K562 (cell line): ENCODE measurements around the gene CRKL. TPM values are rescaled to one million over a fixed set of nuclear protein-coding genes. Genes with fewer than 3 reads are reported as not detected.

ENCODE experiments used
- BCOR ChIP-seq: fragments of 450-650 bp; IDR thresholded peaks from 2 replicates; pipeline ENCODE4 v1.6.1; 2016
- BRD9 ChIP-seq: fragments of 450-650 bp; IDR thresholded peaks from 2 replicates; pipeline ENCODE4 v1.6.1; 2018; ENCODE audit warnings: low read depth; ENCODE audit not compliant: partially characterized antibody
- ELK3 ChIP-seq: fragments of 450-650 bp; formaldehyde crosslinking; IDR thresholded peaks from 2 replicates; pipeline ENCODE4 v1.4.0; 2020; ENCODE audit warnings: mild to moderate bottlenecking
- EWSR1 ChIP-seq: fragments of 450-650 bp; IDR thresholded peaks from 2 replicates; pipeline ENCODE4 v1.6.1; 2018; ENCODE audit warnings: borderline replicate concordance, mild to moderate bottlenecking, low read depth, moderate library complexity; ENCODE audit not compliant: partially characterized antibody
- FOXK1 ChIP-seq: sonication (generic); formaldehyde crosslinking; IDR thresholded peaks from 2 replicates; pipeline ENCODE4 v1.8.0; 2022; ENCODE audit warnings: missing genetic modification reagents, mild to moderate bottlenecking, borderline replicate concordance
- GABPB1 ChIP-seq: sonication (generic); formaldehyde crosslinking; IDR thresholded peaks from 2 replicates; pipeline ENCODE4 v1.8.0; 2022; ENCODE audit warnings: mild to moderate bottlenecking, missing genetic modification reagents
- GATA2 ChIP-seq: sonication (generic); formaldehyde crosslinking; IDR thresholded peaks from 2 replicates; pipeline ENCODE4 v1.4.0; 2020; ENCODE audit warnings: mild to moderate bottlenecking, missing genetic modification reagents
- HINFP ChIP-seq: fragments of 450-650 bp; conservative IDR thresholded peaks from 2 replicates; pipeline ENCODE4 v1.6.1; 2016; ENCODE audit warnings: missing genetic modification characterization, low read depth, mild to moderate bottlenecking, control low read depth, missing compliant biosample characterization
- HMG20B ChIP-seq: fragments of 250-450 bp; sonication (Bioruptor Pico); IDR thresholded peaks from 2 replicates; pipeline ENCODE4 v1.5.0; 2021; ENCODE audit warnings: mild to moderate bottlenecking
- HNRNPK ChIP-seq: fragments of 200-400 bp; formaldehyde crosslinking; IDR thresholded peaks from one replicate; pipeline ENCODE4 v1.6.1; 2018; ENCODE audit warnings: mild to moderate bottlenecking, low read depth, low read length; ENCODE audit not compliant: poor library complexity, severe bottlenecking
- MYBL2 ChIP-seq, 2 experiments: fragments of 450-650 bp in 1 of 2; sonication (generic) in 1 of 2; formaldehyde crosslinking in 1 of 2; IDR thresholded peaks; 2 replicates each; pipeline versions ENCODE4 v1.6.1 to v1.8.1; 2017 to 2022; ENCODE audit warnings: borderline replicate concordance in 1 of 2, inconsistent platforms in 1 of 2, low read depth in 1 of 2, mild to moderate bottlenecking in 1 of 2, missing genetic modification reagents in 1 of 2, moderate library complexity in 1 of 2
- NRF1 ChIP-seq, 2 experiments: fragments of 450-650 bp; IDR thresholded peaks in 1 of 2; conservative IDR thresholded peaks in 1 of 2; 2 replicates each; pipeline ENCODE4 v1.6.1; 2014; ENCODE audit warnings: mild to moderate bottlenecking in 2 of 2
- POLR3A ChIP-seq: IDR thresholded peaks from 2 replicates; pipeline ENCODE4 v1.6.1; 2011; ENCODE audit warnings: borderline replicate concordance, mild to moderate bottlenecking, moderate library complexity; ENCODE audit not compliant: insufficient read length, insufficient read depth; ENCODE audit errors: extremely low read depth
- PYGO2 ChIP-seq: fragments of 450-650 bp; IDR thresholded peaks from 2 replicates; pipeline ENCODE4 v1.6.1; 2016; ENCODE audit warnings: mild to moderate bottlenecking, missing genetic modification characterization, moderate library complexity, missing compliant biosample characterization
- RBFOX2 ChIP-seq: fragments of 200-400 bp; formaldehyde crosslinking; IDR thresholded peaks from 2 replicates; pipeline ENCODE4 v1.6.1; 2017; ENCODE audit warnings: low read depth, mild to moderate bottlenecking, low read length, moderate library complexity
- SMAD4 ChIP-seq: fragments of 250-450 bp; sonication (Bioruptor Pico); conservative IDR thresholded peaks from 2 replicates; pipeline ENCODE4 v1.8.0; 2021; ENCODE audit warnings: inconsistent platforms, mild to moderate bottlenecking, moderate library complexity
- SOX6 ChIP-seq: fragments of 450-650 bp; IDR thresholded peaks from 2 replicates; pipeline ENCODE4 v1.6.1; 2014; ENCODE audit warnings: mild to moderate bottlenecking
- TAF1 ChIP-seq: IDR thresholded peaks from 2 replicates; pipeline ENCODE4 v1.6.1; 2011; ENCODE audit warnings: mild to moderate bottlenecking, low read length, moderate library complexity; ENCODE audit not compliant: insufficient read depth, control insufficient read depth, severe bottlenecking; ENCODE audit errors: extremely low read depth
- TGIF2 ChIP-seq: sonication (generic); formaldehyde crosslinking; IDR thresholded peaks from 2 replicates; pipeline ENCODE4 v1.8.1; 2022; ENCODE audit warnings: mild to moderate bottlenecking, missing genetic modification reagents, moderate library complexity
- THAP7 ChIP-seq: fragments of 250-450 bp; sonication (Bioruptor Pico); IDR thresholded peaks from 2 replicates; pipeline ENCODE4 v1.5.0; 2021
- ZC3H8 ChIP-seq: fragments of 450-650 bp; IDR thresholded peaks from 2 replicates; pipeline ENCODE4 v1.6.1; 2017
- ZHX1 ChIP-seq: fragments of 150-350 bp; conservative IDR thresholded peaks from 2 replicates; pipeline ENCODE4 v1.6.1; 2014; ENCODE audit warnings: low read length
- ZNF253 ChIP-seq: fragments of 250-450 bp; sonication (Bioruptor Pico); conservative IDR thresholded peaks from 2 replicates; pipeline ENCODE4 v1.6.1; 2021; ENCODE audit warnings: mild to moderate bottlenecking
- polyA plus RNA-seq, 8 experiments: library from polyadenylated mRNA; depleted of rRNA in 4 of 8; stranded (reverse) in 5 of 8; unstranded in 3 of 8; fragments of >200 nt; fragmentation: Nextera tagmentation in 2 of 8; fragmentation: Illumina TruSeq in 1 of 8; extraction: Ambion mirVana in 2 of 8; extraction: Trizol in 1 of 8; gene quantifications; 2 replicates each; pipeline versions ENCODE4 v1.2.1 to v1.2.3, GENCODE V29; 2011 to 2014; ENCODE audit warnings: inconsistent platforms in 1 of 8, missing spikeins in 1 of 8
- total RNA-seq, 7 experiments: library from RNA; depleted of rRNA in 6 of 7; stranded (reverse); fragments of >200 nt in 6 of 7; fragmentation: Illumina TruSeq in 2 of 7; extraction: Trizol in 2 of 7; gene quantifications; 2 replicates each; pipeline versions ENCODE4 v1.2.1 to v1.2.3, GENCODE V29; 2011 to 2021; ENCODE audit warnings: low replicate concordance in 1 of 7

Gene CRKL
- total and polyA plus RNA-seq, 9 of the 15 experiments (the other 6 are each of a cell fraction or from before 2014, with no cell fraction given): 100 to 263 (median 124) TPM

- TF ChIP-seq ELK3: 0 out of 2 replicates have a peak, but pooled peaks have one; percentile 43
- no peak for TF ChIP-seq SOX6
- no peak for TF ChIP-seq RBFOX2
- no peak for TF ChIP-seq FOXK1
- no peak for TF ChIP-seq PYGO2 (tag)
- no peak for TF ChIP-seq HMG20B (CRISPR knock-in tag)
- no peak for TF ChIP-seq TAF1
- TF ChIP-seq THAP7 (CRISPR knock-in tag): no peak
- TF ChIP-seq ZNF253 (CRISPR knock-in tag): peak; percentile 86
- TF ChIP-seq BRD9: no peak
- TF ChIP-seq GATA2 (CRISPR knock-in tag): no peak
- no peak for TF ChIP-seq BCOR
- TF ChIP-seq ZHX1: peak; percentile 17; the same call in 1 of the 2 replicates
- TF ChIP-seq ZC3H8: no peak
- no peak for TF ChIP-seq HNRNPK
- TF ChIP-seq TGIF2 (CRISPR knock-in tag): no peak
- TF ChIP-seq EWSR1: no peak
- TF ChIP-seq MYBL2 (IDR thresholded peaks at IDR 0.05; ENCODE audit: low read depth): no peak
- no peak for TF ChIP-seq MYBL2 (CRISPR knock-in tag; IDR thresholded peaks at IDR 0.05; ENCODE audit: borderline replicate concordance)
- no peak for TF ChIP-seq SMAD4
- no peak for TF ChIP-seq POLR3A
- no peak for TF ChIP-seq NRF1 (conservative IDR thresholded peaks at IDR 0.05 in 1 of 2, IDR thresholded peaks at IDR 0.05 in 1 of 2)
- no peak for TF ChIP-seq HINFP (tag)
- TF ChIP-seq GABPB1 (CRISPR knock-in tag): no peak
Measured at GRCh38 chr22:21000987-21001600, 83.9 kb downstream of the CRKL start (continued).
